Stimulated activated naive CD4-positive, alpha-beta T cell treated with Interleukin-2 at 50 U/mL for 16 hours (primary cell): ENCODE data around the gene ABHD3.
"Not testable (repeated sequence)": the region's sequence is repeated elsewhere in the genome, so short reads cannot be mapped to it uniquely, and the experiment has no call there.

Experiments used
- DNase-seq: peaks from one replicate; lab custom pipeline; 2025; lab: John Stamatoyannopoulos, UW

ABHD3 gene

GRCh38 chr18:21704603-21705364, at the start of gene ABHD3:
ABHD3 (minus strand) TSS chr18:21704774; CDS start chr18:21704665, 109 bp downstream.
- peak; percentile 91 for DNase-seq

GRCh38 chr18:21747764-21748693, 43.5 kb upstream of the ABHD3 start:
- DNase-seq, result no peak

- no peak for DNase-seq
Measured at GRCh38 chr18:21747268-21747667, 42.7 kb upstream of the ABHD3 start.

- no peak for DNase-seq
Measured at GRCh38 chr18:21745231-21745630, 40.7 kb upstream of the ABHD3 start.

- DNase-seq, result no peak
Measured at GRCh38 chr18:21743166-21743832, 38.7 kb upstream of the ABHD3 start.

- no peak for DNase-seq
Measured at GRCh38 chr18:21742315-21742687, 37.7 kb upstream of the ABHD3 start.

- no peak for DNase-seq
Measured at GRCh38 chr18:21741562-21742314, 37.2 kb upstream of the ABHD3 start.

- DNase-seq, result no peak
Measured at GRCh38 chr18:21741312-21741561, 36.7 kb upstream of the ABHD3 start.

GRCh38 chr18:21740538-21741311, 36.2 kb upstream of the ABHD3 start, which contains the start of gene MIB1:
MIB1 (plus strand) TSS chr18:21740792; CDS start chr18:21741584, 792 bp downstream.
- peak; percentile 98 for DNase-seq

- DNase-seq, result no peak
Measured at GRCh38 chr18:21739604-21740537, 35.3 kb upstream of the ABHD3 start.

- not testable (repeated sequence) for DNase-seq
Measured at GRCh38 chr18:21736926-21737325, 32.4 kb upstream of the ABHD3 start.

GRCh38 chr18:21735452-21736015, 31.0 kb upstream of the ABHD3 start:
- DNase-seq, result peak; percentile 62

- DNase-seq, result no peak
Measured at GRCh38 chr18:21733011-21733410, 28.4 kb upstream of the ABHD3 start.

GRCh38 chr18:21727702-21728101, 23.1 kb upstream of the ABHD3 start:
- no peak for DNase-seq

- no peak for DNase-seq
Measured at GRCh38 chr18:21725201-21725600, 20.6 kb upstream of the ABHD3 start.

GRCh38 chr18:21722687-21723086, 18.1 kb upstream of the ABHD3 start:
- no peak for DNase-seq

GRCh38 chr18:21714474-21714873, 9.9 kb upstream of the ABHD3 start:
- no peak for DNase-seq

- DNase-seq, result not testable (repeated sequence)
Measured at GRCh38 chr18:21707130-21707529, 2.6 kb upstream of the ABHD3 start.

- DNase-seq, result no peak
Measured at GRCh38 chr18:21706386-21706865, 1.9 kb upstream of the ABHD3 start.
